HG02981 (cell line): Measurements from ENCODE around the gene CCDC185.

Experiments used
- ATAC-seq: cut with Tn5 transposase; IDR thresholded peaks from one replicate; pipeline ENCODE4 v1.9.1; 2021; ENCODE audit warnings: mild to moderate bottlenecking, moderate library complexity; ENCODE audit not compliant: unreplicated experiment

CCDC185 gene

GRCh38 chr1:223393275-223394214 is at the start of gene CCDC185:
CCDC185 (plus strand) TSS chr1:223393415; CDS start chr1:223393476, 61 bp downstream.
- ATAC-seq = no peak

GRCh38 chr1:223343692-223344091 is 49.5 kb upstream of the CCDC185 start:
- no peak for ATAC-seq

GRCh38 chr1:223344491-223344890 is 48.7 kb upstream of the CCDC185 start:
- no peak for ATAC-seq

- no peak for ATAC-seq
Measured at GRCh38 chr1:223345720-223346119, 47.5 kb upstream of the CCDC185 start.

GRCh38 chr1:223346311-223346710 is 46.9 kb upstream of the CCDC185 start:
- no peak for ATAC-seq

GRCh38 chr1:223347583-223347982 is 45.6 kb upstream of the CCDC185 start:
- ATAC-seq = no peak

- ATAC-seq = no peak
Measured at GRCh38 chr1:223348439-223348838, 44.8 kb upstream of the CCDC185 start.

- no peak for ATAC-seq
Measured at GRCh38 chr1:223349241-223349640, 44.0 kb upstream of the CCDC185 start.

GRCh38 chr1:223350361-223350908 is 42.8 kb upstream of the CCDC185 start:
- ATAC-seq = no peak

- no peak for ATAC-seq
Measured at GRCh38 chr1:223352944-223353343, 40.3 kb upstream of the CCDC185 start.

- ATAC-seq = no peak
Measured at GRCh38 chr1:223353939-223354338, 39.3 kb upstream of the CCDC185 start.

- ATAC-seq = no peak
Measured at GRCh38 chr1:223355699-223356098, 37.5 kb upstream of the CCDC185 start.

- no peak for ATAC-seq
Measured at GRCh38 chr1:223358826-223359225, 34.4 kb upstream of the CCDC185 start.

GRCh38 chr1:223363057-223363855 is 30.0 kb upstream of the CCDC185 start:
- no peak for ATAC-seq

- ATAC-seq = peak; percentile 63
Measured at GRCh38 chr1:223363856-223364684, 29.1 kb upstream of the CCDC185 start, which contains the start of gene SUSD4. SUSD4 (minus strand) TSS chr1:223364176; CDS start chr1:223363425, 751 bp downstream.

- ATAC-seq = peak; percentile 24
Measured at GRCh38 chr1:223364685-223365382, 28.4 kb upstream of the CCDC185 start.

- no peak for ATAC-seq
Measured at GRCh38 chr1:223374064-223374610, 19.1 kb upstream of the CCDC185 start.

GRCh38 chr1:223378754-223379153 is 14.5 kb upstream of the CCDC185 start:
- ATAC-seq = no peak

- no peak for ATAC-seq
Measured at GRCh38 chr1:223386013-223386412, 7.2 kb upstream of the CCDC185 start.

- ATAC-seq = no peak
Measured at GRCh38 chr1:223390618-223391017, 2.6 kb upstream of the CCDC185 start.
